Endothelial cell of umbilical vein (primary cell): ENCODE measurements around the gene PLXNA4. TPM values are rescaled to one million over a fixed set of nuclear protein-coding genes. Genes with fewer than 3 reads are reported as not detected.

Experiments used
- BruUV-seq: library from RNA; stranded (reverse); fragments of 400-500 nt; replicated peaks from 2 replicates; lab custom pipeline; 2021; lab: Mats Ljungman, UMichigan
- CTCF ChIA-PET: fragments of 300-600, 350-600 bp; sonication (Branson Sonifier 250); formaldehyde crosslinking; loops from one replicate; lab custom pipeline; 2021; ENCODE audit warnings: antibody characterized with exemption, inconsistent platforms; lab: Charles Lee
- POLR2A ChIA-PET: fragments of 300-600, 350-600 bp; sonication (Branson Sonifier 250); formaldehyde crosslinking; loops from one replicate; lab custom pipeline; 2021; ENCODE audit warnings: antibody characterized with exemption, inconsistent platforms; lab: Charles Lee
- DNase-seq: peaks from one replicate; pipeline ENCODE4 v3.0.0-alpha.2; 2011; ENCODE audit warnings: low read depth, low spot score
- FAIRE-seq: peaks from 2 replicates; lab custom pipeline; 2011; peaks lifted over from hg19 to GRCh38; lab: Jason Lieb, UNC
- H2AFZ ChIP-seq: 2 replicates; pipeline ENCODE4 v1.6.0; 2012; ENCODE audit warnings: low read depth, low read length, control low read depth, inconsistent platforms
- H3K27ac ChIP-seq: 2 replicates; pipeline ENCODE4 v1.5.1; 2011; ENCODE audit warnings: low read depth, mild to moderate bottlenecking, control low read depth, low read length, moderate library complexity; ENCODE audit not compliant: insufficient read depth
- H3K27me3 ChIP-seq, 2 experiments: 2 replicates each; pipeline versions ENCODE4 v1.6.0 to v1.6.1; 2011; ENCODE audit warnings: low read length in 2 of 2, mixed read lengths in 1 of 2; ENCODE audit not compliant: control insufficient read depth in 2 of 2, insufficient read depth in 2 of 2
- H3K36me3 ChIP-seq, 2 experiments: 2 replicates in 1 of 2; 3 replicates in 1 of 2; pipeline ENCODE4 v1.5.1; 2011; ENCODE audit warnings: low read length in 2 of 2, mild to moderate bottlenecking in 1 of 2, moderate library complexity in 1 of 2; ENCODE audit not compliant: control insufficient read depth in 2 of 2, insufficient read depth in 2 of 2; ENCODE audit errors: extremely low read depth in 1 of 2
- H3K4me1 ChIP-seq: 3 replicates; pipeline ENCODE4 v1.5.1; 2011; ENCODE audit warnings: mild to moderate bottlenecking, low read length; ENCODE audit not compliant: control insufficient read depth, insufficient read depth; ENCODE audit errors: extremely low read depth
- H3K4me2 ChIP-seq: 2 replicates; pipeline ENCODE4 v1.6.1; 2011; ENCODE audit warnings: low read length, control low read depth, mixed read lengths; ENCODE audit not compliant: insufficient read depth
- H3K4me3 ChIP-seq, 3 experiments: fragments of 200-600 bp in 1 of 3; sonication (generic), shearing (Covaris generic) in 1 of 3; replicated peaks in 1 of 3; 2 replicates each; pipeline ENCODE4 v1.5.1; 2011 to 2016; ENCODE audit warnings: control low read depth in 3 of 3, low read length in 3 of 3, mild to moderate bottlenecking in 2 of 3, inconsistent platforms in 1 of 3, low read depth in 1 of 3, moderate library complexity in 1 of 3; ENCODE audit not compliant: insufficient read depth in 1 of 3
- H3K79me2 ChIP-seq: 2 replicates; pipeline ENCODE4 v1.6.0; 2012; ENCODE audit warnings: low read length, inconsistent platforms; ENCODE audit not compliant: control insufficient read depth, insufficient read depth
- H3K9ac ChIP-seq: replicated peaks from 2 replicates; pipeline ENCODE3; 2011; ENCODE audit warnings: low read length, control low read depth; ENCODE audit not compliant: insufficient read depth; ENCODE audit errors: extremely low read depth
- H3K9me1 ChIP-seq: replicated peaks from 3 replicates; pipeline ENCODE4 v1.6.0; 2011; ENCODE audit warnings: mild to moderate bottlenecking, low read length; ENCODE audit not compliant: control insufficient read depth, insufficient read depth; ENCODE audit errors: extremely low read depth
- H3K9me3 ChIP-seq: replicated peaks from 2 replicates; pipeline ENCODE4 v1.5.1; 2012; ENCODE audit warnings: low read length, inconsistent platforms; ENCODE audit not compliant: control insufficient read depth, insufficient read depth
- H4K20me1 ChIP-seq: replicated peaks from 2 replicates; pipeline ENCODE3; 2011; ENCODE audit warnings: mild to moderate bottlenecking, low read length; ENCODE audit not compliant: control insufficient read depth, insufficient read depth; ENCODE audit errors: extremely low read depth
- EZH2 ChIP-seq: IDR thresholded peaks from 2 replicates; pipeline ENCODE4 v1.6.1; 2012; ENCODE audit warnings: borderline replicate concordance, low read depth, mild to moderate bottlenecking, moderate library complexity, low read length, inconsistent platforms; ENCODE audit not compliant: severe bottlenecking
- FOS ChIP-seq: IDR thresholded peaks from 2 replicates; pipeline ENCODE4 v1.6.1; 2011; ENCODE audit warnings: mild to moderate bottlenecking, low read length, moderate library complexity, borderline replicate concordance; ENCODE audit not compliant: insufficient read depth
- GATA2 ChIP-seq: IDR thresholded peaks from 2 replicates; pipeline ENCODE4 v1.7.0; 2011; ENCODE audit warnings: low read depth, mild to moderate bottlenecking, moderate library complexity, mixed read lengths, low read length; ENCODE audit not compliant: insufficient read length, insufficient read depth
- JUN ChIP-seq: IDR thresholded peaks from 2 replicates; pipeline ENCODE4 v1.6.1; 2011; ENCODE audit warnings: borderline replicate concordance, low read depth; ENCODE audit not compliant: insufficient read length, insufficient read depth
- MYC ChIP-seq: IDR thresholded peaks from one replicate; pipeline ENCODE4 v1.6.1; 2011; ENCODE audit warnings: mild to moderate bottlenecking, low read depth, low read length
- POLR2A ChIP-seq: IDR thresholded peaks from 2 replicates; pipeline ENCODE4 v1.6.1; 2012; ENCODE audit warnings: low read depth, mild to moderate bottlenecking, control low read depth, low read length
- POLR2AphosphoS5 ChIP-seq: IDR thresholded peaks from 2 replicates; pipeline ENCODE4 v1.6.1; 2012; ENCODE audit warnings: low read depth, mild to moderate bottlenecking, control low read depth, low read length, moderate library complexity; ENCODE audit not compliant: insufficient read depth
- dilution Hi-C: fragments of 300-500 bp; cut with MboI; formaldehyde crosslinking; loops from one replicate; pipeline ENCODE4 v1.15.0; 2019; ENCODE audit warnings: low sequenced_read_pairs; ENCODE audit not compliant: extremely low pct_ligation_motif_present
- intact Hi-C: fragments of 100-400 bp; cut with micrococcal nuclease; formaldehyde crosslinking; loops from one replicate; pipeline ENCODE4 v1.10.0; 2022
- polyA plus RNA-seq, 4 experiments: library from polyadenylated mRNA; depleted of rRNA in 3 of 4; stranded (reverse) in 3 of 4; unstranded in 1 of 4; fragments of >200 nt; gene quantifications; 2 replicates each; pipeline versions ENCODE4 v1.2.1 to v1.2.3, GENCODE V29; 2011 to 2012; ENCODE audit warnings: missing spikeins in 1 of 4
- total RNA-seq: library from RNA; stranded (reverse); gene quantifications from 2 replicates; pipeline ENCODE4 v1.2.3, GENCODE V29; 2021
- TF ChIP-seq, protein P1 (sequence below): IDR thresholded peaks from 2 replicates; pipeline ENCODE4 v1.6.1; 2011; ENCODE audit not compliant: insufficient read depth, insufficient read length
- TF ChIP-seq, protein P2 (sequence below), 2 donors: IDR thresholded peaks; 1 replicate in 1 of 2; 2 replicates in 1 of 2; pipeline ENCODE4 v1.5.1; 2011; ENCODE audit warnings: low read length in 2 of 2, mild to moderate bottlenecking in 2 of 2, moderate library complexity in 2 of 2, control low read depth in 1 of 2, inconsistent platforms in 1 of 2, low read depth in 1 of 2; ENCODE audit not compliant: insufficient read depth in 1 of 2; ENCODE audit errors: extremely low read depth in 1 of 2

PLXNA4 gene
- total and polyA plus RNA-seq, 2 donors (not counting 3 experiments of a cell fraction or from before 2014, with no cell fraction given) = 12.1 to 20.4 TPM

DNA sequence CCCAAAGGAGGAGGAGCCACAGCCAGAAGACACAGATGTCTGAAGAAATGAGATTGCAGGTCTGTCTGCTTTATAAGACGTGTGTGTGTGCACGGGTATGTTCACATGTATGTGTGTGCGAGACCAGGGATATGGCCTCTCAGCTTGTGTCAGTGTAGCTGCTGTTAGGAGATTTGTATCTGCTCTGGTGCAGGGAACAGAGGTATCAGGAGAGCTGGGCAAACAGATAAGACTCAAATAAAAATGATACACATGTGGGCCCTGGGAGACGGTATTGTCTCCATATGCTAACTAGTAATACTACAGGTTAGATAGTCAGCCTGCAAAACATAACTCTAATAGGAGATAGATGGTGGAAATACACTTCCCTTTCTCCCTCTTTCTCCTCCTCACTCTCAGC is 161.0 kb downstream of the PLXNA4 start:
- BruUV-seq = no TSS peak
- Histone ChIP-seq H3K9ac (no peak overlapping the region), H3K4me2 (no peak overlapping the region), H3K9me1 (no peaks in the 10 kb centered on the region), H3K79me2 (no peaks in the 10 kb centered on the region), H2AFZ (no peak overlapping the region), H3K36me3 (no peaks in the 10 kb centered on the region), H3K9me3 (no peaks in the 10 kb centered on the region), H3K27ac (no peak overlapping the region), H3K4me1 (peaks cover 48% of the 10 kb centered on the region), H3K4me3 (no peak overlapping the region), H4K20me1 (no peaks in the 10 kb centered on the region), H3K27me3 (no peaks in the 10 kb centered on the region)
- intact Hi-C loops = no loop called here
- POLR2A ChIA-PET = no interaction called here
- FAIRE-seq (no peak), DNase-seq (no peak)
- dilution Hi-C loops = no loop called here
- TF ChIP-seq POLR2A = no peak
- TF ChIP-seq MYC = no peak
- TF ChIP-seq FOS = no peak
- TF ChIP-seq, protein P1, sequence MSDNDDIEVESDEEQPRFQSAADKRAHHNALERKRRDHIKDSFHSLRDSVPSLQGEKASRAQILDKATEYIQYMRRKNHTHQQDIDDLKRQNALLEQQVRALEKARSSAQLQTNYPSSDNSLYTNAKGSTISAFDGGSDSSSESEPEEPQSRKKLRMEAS = no peak
- no peak for TF ChIP-seq POLR2AphosphoS5
- TF ChIP-seq JUN = no peak
- no peak for TF ChIP-seq GATA2
- TF ChIP-seq, protein P2, sequence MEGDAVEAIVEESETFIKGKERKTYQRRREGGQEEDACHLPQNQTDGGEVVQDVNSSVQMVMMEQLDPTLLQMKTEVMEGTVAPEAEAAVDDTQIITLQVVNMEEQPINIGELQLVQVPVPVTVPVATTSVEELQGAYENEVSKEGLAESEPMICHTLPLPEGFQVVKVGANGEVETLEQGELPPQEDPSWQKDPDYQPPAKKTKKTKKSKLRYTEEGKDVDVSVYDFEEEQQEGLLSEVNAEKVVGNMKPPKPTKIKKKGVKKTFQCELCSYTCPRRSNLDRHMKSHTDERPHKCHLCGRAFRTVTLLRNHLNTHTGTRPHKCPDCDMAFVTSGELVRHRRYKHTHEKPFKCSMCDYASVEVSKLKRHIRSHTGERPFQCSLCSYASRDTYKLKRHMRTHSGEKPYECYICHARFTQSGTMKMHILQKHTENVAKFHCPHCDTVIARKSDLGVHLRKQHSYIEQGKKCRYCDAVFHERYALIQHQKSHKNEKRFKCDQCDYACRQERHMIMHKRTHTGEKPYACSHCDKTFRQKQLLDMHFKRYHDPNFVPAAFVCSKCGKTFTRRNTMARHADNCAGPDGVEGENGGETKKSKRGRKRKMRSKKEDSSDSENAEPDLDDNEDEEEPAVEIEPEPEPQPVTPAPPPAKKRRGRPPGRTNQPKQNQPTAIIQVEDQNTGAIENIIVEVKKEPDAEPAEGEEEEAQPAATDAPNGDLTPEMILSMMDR (IDR thresholded peaks at IDR 0.05; ENCODE audit: extremely low read depth in 1 of 2, insufficient read depth in 1 of 2, low read depth in 1 of 2, low read length in 2 of 2) = no peak
- no peak for TF ChIP-seq EZH2
- CTCF ChIA-PET = interaction anchor here (1.2 kb wide), 1 partner anchor 85 kb away, joined by 3 read pairs; no protein-coding TSS in a partner anchor
